ENCODE results near the gene PPIF. TPM values are rescaled to one million over a fixed set of nuclear protein-coding genes. Genes with fewer than 3 reads are reported as not detected.
A peak's percentile ranks its signal among the peaks of the same experiment; 100 is the strongest.

PPIF gene
- polyA plus RNA-seq, 3 donors from 2014 or later: 9.6 to 15.1 (median 13.1) TPM

DNA sequence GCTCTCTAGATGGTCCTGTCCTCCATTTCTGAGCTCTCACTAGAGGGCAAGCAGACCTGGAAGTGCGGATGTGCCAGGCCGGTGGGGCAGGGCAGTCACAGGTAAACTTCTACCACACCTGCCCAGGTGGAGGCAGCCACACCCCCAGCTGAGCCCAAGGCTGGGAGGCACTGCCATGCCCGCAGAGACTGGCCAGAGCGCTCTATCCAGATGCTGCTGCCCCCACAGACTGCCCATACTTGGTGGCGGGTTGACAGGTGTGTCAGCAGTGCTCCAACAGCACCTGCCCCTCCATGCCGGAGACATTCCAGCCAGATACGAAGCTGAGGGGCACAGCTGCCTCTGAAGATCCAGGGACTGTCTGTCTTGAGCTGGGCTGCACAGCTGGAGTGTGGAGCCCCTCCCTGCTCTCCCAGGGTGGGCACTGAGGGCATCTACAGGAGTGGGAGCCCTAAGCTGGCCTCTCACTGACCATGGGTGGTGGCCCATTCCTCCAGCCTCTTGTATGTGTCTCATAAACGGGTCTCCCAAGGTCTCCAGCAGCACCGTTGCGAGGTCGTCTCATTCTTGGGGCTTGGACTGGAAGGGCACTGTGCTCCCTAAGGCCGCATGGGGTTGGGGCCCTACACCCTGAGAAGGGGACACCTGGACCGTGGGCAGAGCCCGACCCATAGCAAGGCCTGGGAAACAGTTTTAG, 38.2 kb upstream of the PPIF start:
- H3K4me3 Mint-ChIP-seq: no peak overlapping the region
- peaks cover 9 to 15% (median 15%) of the 10 kb centered on the region in 3 donors for H3K36me3 Mint-ChIP-seq
- peaks cover 0 to 8% (median 1%) of the 10 kb centered on the region in 3 donors for H3K27me3 Mint-ChIP-seq (ENCODE audit: low read depth in 3 of 3)
- peak overlapping the region in 2 of 6 donors; percentile 22 to 45 for H3K27ac Mint-ChIP-seq
- H3K4me1 Mint-ChIP-seq: peaks cover 0 to 2% of the 10 kb centered on the region in 2 donors
- no peaks in the 10 kb centered on the region for H3K9me3 Mint-ChIP-seq
- DNase-seq: no peak

DNA sequence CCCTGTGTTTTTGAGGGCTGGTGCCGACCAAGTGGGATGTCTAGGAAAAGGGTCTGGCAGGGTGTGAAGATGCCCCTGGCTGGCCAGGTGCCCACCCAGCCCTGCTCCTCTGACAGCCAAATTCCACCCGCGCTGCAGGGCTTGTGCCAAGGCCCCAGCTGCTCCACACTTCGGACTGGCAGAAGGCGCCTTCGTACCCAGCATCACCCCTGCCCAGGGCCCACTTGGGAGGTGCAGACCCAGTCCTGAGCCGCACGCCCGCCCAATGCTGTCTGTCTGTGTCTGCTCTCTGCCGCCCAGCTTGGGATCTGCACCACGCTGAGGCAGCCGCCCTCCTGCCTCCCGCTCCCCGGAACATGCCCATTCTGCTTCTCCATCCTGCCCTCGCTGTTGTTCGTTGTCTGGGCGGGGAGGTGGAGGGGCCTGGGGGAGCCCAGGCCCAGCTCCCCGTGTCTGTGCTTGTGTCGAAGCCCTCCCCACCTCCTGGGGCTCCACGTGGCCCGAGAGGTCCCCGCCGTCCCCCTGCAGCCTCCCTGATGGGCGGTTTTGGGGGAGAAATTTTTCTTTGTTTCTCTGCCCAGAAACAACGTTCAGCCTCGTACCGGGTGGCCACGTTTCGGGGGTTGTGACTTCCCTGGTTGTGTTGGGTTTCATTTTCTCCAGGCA, 36.9 kb upstream of the PPIF start:
- peak overlapping the region in 2 of 5 donors; percentile 57 to 69 for H3K4me3 Mint-ChIP-seq
- peaks cover 0 to 8% (median 1%) of the 10 kb centered on the region in 3 donors for H3K27me3 Mint-ChIP-seq (ENCODE audit: low read depth in 3 of 3)
- H3K27ac Mint-ChIP-seq: peak overlapping the region in 3 of 6 donors; percentile 61 to 76 (median 66)
- H3K9me3 Mint-ChIP-seq: no peaks in the 10 kb centered on the region
- DNase-seq: no peak
- peaks cover 0 to 2% of the 10 kb centered on the region in 2 donors for H3K4me1 Mint-ChIP-seq
- H3K36me3 Mint-ChIP-seq: peaks cover 9 to 20% (median 18%) of the 10 kb centered on the region in 3 donors

DNA sequence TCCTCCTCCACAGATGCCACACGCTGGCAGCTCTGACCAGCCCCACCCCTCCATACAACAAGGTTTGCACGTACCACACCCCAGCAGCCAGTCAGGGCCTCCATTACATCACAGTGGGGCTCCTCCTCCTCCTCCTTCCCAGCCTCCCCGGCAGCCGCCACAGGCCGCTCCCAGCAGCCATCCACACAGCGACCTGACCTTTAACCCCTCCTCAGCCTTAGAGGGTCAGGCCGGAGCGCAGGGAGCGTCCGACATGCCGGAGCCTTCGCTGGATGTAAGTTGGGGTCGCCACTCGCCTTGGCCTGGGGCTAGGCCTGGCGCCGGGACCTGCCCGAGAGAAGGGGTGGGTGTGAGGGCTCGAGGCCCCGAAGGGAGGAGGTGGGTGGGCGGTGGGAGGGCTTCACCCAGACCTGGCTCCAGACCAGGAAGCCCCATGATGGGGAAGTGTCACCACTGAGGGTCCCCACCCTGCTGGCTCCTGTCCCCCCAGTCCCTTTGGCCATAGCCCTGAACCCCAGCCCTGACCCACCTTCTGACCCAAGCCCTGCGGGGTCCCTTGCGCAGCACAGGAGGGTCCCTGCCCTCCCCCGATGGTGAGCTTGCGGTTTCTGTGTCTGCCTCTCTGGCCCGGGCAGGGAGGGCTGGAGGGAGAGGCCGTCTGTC, 36.2 kb upstream of the PPIF start:
- no peak for DNase-seq
- peaks cover 0 to 10% (median 1%) of the 10 kb centered on the region in 3 donors for H3K27me3 Mint-ChIP-seq (ENCODE audit: low read depth in 3 of 3)
- H3K4me3 Mint-ChIP-seq: peak overlapping the region in 2 of 5 donors; percentile 57 to 69
- peak overlapping the region in 4 of 6 donors; percentile 61 to 76 (median 70) for H3K27ac Mint-ChIP-seq
- peaks cover 9 to 27% (median 25%) of the 10 kb centered on the region in 3 donors for H3K36me3 Mint-ChIP-seq
- H3K9me3 Mint-ChIP-seq: no peaks in the 10 kb centered on the region
- peaks cover 5 to 6% of the 10 kb centered on the region in 2 donors for H3K4me1 Mint-ChIP-seq

DNA sequence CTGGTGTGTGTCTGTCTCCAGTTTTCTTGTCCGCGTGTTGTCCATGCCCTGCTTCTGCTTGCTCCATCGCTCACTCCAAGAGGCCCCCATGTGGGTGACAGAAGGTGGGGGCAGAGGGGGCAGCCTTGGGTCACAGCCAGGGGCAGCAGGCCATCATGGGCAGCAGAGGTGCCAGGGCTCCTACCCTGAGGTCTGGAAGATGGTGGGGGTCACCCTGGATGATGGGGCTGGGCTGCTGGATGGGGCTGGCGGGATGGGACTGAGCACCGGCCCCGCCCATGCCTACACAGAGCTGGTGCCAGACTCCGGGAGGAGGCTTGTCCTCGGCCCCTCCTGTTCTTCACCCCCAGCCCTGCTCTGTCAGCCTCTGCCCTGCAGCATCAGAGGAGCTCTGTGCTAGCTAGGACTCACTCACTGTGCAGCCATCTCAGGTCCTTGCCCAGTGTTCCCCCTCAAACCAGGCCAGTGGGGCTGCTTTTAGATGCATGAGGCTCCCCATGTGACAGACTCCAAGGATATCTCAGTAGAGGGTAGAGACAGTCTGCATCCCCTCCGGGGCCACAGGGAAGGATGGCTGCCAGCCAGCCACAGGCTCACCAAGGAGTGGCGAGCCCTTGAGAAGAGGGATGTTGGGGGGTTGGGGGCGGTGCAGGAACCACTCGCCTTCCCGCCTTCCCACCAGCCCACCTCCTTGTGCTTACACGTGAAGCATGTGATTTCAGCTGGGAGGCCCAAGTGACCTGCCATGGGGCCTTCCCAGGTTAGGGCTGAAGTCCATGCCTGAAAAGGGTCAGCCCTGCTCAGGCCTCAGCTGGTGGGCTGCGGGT, 35.5 kb upstream of the PPIF start:
- no peak for DNase-seq
- Mint-ChIP-seq H3K9me3 (no peaks in the 10 kb centered on the region), H3K4me3 (no peak overlapping the region), H3K36me3 (peaks cover 9 to 27% (median 25%) of the 10 kb centered on the region in 3 donors), H3K4me1 (peaks cover 12 to 13% of the 10 kb centered on the region in 2 donors), H3K27ac (no peak overlapping the region), H3K27me3 (ENCODE audit: low read depth in 3 of 3) (peaks cover 1 to 12% (median 3%) of the 10 kb centered on the region in 3 donors)

DNA sequence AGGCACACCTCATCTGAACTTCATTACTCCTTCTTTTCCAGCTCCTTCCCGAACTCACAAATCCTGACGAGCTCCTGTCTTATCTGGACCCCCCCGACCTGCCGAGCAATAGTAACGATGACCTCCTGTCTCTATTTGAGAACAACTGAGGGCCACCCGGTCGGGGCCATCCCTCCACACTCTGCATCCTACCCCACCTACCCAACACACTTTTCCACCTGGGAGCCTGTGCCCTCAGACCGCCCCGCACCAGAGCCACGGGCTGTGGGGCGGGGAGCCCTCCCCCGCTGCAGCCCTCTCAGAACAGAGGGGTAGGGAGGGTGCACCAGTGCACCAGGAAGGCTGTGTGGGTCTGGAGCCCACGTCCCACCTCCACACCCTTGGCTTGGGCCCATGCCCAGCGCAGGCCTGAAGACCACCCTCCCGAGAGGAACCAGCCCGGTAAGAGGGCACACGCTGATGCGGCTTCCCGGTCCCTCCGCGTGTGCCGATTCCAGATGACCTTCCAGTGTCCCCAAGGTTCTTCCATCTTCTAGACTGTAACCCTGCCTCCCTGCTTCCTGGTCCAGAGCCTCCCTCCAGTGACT, 34.6 kb upstream of the PPIF start:
- Mint-ChIP-seq H3K4me1 (peaks cover 21 to 22% of the 10 kb centered on the region in 2 donors), H3K27me3 (ENCODE audit: low read depth in 3 of 3) (peaks cover 5 to 21% (median 12%) of the 10 kb centered on the region in 3 donors), H3K36me3 (peaks cover 8 to 26% (median 23%) of the 10 kb centered on the region in 3 donors), H3K27ac (no peak overlapping the region), H3K9me3 (peaks cover 0 to 4% (median 0%) of the 10 kb centered on the region in 6 donors), H3K4me3 (no peak overlapping the region)
- DNase-seq: no peak

DNA sequence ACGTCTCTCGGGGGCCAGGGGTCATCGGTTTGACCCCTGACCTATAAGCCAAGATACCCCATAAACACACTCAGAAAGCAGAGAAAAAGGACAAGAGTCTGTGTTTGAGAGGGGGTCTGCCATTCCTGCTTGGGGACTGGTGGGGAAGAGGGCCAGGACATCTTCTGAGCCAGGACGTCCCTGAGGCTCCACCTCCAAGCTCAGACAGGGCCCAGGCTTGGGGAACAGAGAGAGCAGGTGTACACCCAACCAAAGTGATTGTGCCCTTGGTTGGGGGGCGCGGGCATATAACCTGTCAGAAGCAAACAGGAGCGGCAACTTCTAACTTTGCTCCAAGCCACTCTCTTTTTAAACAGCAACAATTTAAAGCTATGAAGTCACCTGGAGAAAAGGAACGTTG, 33.9 kb upstream of the PPIF start:
- Mint-ChIP-seq H3K27ac (no peak overlapping the region), H3K4me3 (no peak overlapping the region), H3K27me3 (ENCODE audit: low read depth in 3 of 3) (peaks cover 8 to 27% (median 19%) of the 10 kb centered on the region in 3 donors), H3K4me1 (peaks cover 27 to 28% of the 10 kb centered on the region in 2 donors), H3K9me3 (peaks cover 0 to 5% (median 0%) of the 10 kb centered on the region in 6 donors), H3K36me3 (peaks cover 4 to 23% (median 19%) of the 10 kb centered on the region in 3 donors)
- no peak for DNase-seq

DNA sequence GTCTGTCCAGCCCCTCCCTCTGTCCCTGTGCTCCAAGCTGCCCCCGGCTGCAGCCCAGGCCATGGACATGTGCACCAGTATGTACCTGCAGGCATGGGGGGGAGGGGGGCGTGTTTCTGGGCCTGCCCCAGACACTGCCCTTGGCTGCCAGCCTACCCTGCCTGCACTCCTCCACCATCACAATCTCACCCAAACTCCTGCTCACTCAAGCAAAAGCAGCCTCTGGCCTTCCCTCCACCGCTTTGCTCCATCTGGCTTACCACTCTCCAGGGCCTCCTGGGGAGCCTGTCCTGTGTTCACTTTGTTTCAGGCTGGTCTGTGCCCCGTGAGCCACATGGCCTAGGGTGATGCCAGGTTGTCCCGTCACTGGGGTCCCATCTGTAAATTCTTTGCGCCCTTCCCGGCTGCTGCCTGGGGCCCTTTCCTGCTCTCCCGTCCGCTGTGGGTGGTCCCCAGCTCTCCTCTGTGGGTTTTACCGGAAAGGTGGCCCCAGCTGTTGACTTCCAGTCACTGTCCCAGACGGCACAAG, 33.3 kb upstream of the PPIF start:
- Mint-ChIP-seq H3K9me3 (peaks cover 0 to 5% (median 0%) of the 10 kb centered on the region in 6 donors), H3K27ac (peak overlapping the region in 1 of 6 donors; percentile 36), H3K4me3 (no peak overlapping the region), H3K4me1 (peaks cover 34% of the 10 kb centered on the region in 2 donors), H3K27me3 (ENCODE audit: low read depth in 3 of 3) (peaks cover 10 to 28% (median 20%) of the 10 kb centered on the region in 3 donors), H3K36me3 (peaks cover 0 to 23% (median 15%) of the 10 kb centered on the region in 3 donors)
- DNase-seq: no peak

DNA sequence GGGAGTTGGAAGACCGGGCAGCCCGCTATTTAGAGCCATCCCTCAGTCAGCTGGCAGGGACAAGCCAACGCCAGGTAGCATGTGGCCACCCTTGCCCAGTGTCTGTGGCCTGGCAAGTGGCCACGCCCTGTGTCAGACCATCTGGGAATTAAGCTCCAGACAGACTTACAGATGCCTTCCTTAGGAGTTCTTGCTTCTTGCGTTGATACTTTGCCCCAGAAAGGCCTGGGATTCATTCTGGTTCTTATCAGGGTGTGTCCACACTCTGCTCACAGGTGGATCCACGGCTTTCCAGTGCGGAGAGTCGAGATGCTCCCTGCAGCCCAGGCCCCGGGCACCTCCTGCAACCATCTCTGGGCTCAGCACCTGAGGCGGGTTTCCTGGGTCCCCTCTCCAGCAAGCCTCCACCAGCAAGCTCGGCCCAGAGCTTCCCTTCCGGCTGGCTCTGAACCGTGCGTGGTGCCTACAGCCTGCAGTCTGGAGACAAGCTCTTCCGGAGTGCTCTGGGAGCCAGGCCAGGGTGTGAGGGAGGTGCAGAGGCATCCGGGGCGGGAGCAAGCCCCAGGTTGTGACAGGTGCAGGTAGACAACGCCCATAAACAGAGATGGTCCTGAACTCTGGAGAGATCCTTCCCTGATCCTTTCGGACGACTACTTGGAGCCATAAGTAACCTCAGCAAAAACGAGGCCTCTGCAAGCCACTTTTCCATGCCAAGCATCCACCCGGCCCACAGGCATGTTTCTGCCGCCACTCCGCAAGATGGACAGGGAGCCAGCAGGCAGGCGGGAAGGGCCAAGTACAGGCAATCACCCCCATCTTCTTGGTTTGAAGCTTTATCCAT, 32.3 kb upstream of the PPIF start:
- H3K4me3 Mint-ChIP-seq: no peak overlapping the region
- H3K27me3 Mint-ChIP-seq (ENCODE audit: low read depth in 3 of 3): peaks cover 10 to 23% (median 20%) of the 10 kb centered on the region in 3 donors
- peaks cover 44% of the 10 kb centered on the region in 2 donors for H3K4me1 Mint-ChIP-seq
- no peak for DNase-seq
- peaks cover 0 to 23% (median 11%) of the 10 kb centered on the region in 3 donors for H3K36me3 Mint-ChIP-seq
- H3K27ac Mint-ChIP-seq: no peak overlapping the region
- peaks cover 0 to 5% (median 0%) of the 10 kb centered on the region in 6 donors for H3K9me3 Mint-ChIP-seq

DNA sequence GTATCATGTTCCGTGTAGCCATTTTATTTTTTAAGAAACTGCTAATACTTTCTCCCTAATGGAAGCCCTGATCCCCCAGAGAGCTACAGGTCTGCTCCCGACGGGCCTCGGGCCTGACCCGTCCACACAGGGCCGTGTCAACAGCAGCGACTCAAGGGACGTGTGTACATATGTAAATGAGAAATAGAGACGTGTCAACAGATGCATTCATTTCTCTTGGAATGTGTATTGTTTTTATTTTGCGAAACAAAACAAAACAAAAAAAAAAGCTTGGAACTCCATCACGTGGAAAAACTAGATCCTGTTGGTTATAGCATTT, 31.7 kb upstream of the PPIF start:
- Mint-ChIP-seq H3K27me3 (ENCODE audit: low read depth in 3 of 3) (peaks cover 10 to 23% (median 20%) of the 10 kb centered on the region in 3 donors), H3K27ac (peak overlapping the region in 2 of 6 donors; percentile 37 to 65), H3K4me3 (no peak overlapping the region), H3K9me3 (peaks cover 0 to 5% (median 0%) of the 10 kb centered on the region in 6 donors), H3K36me3 (peaks cover 0 to 23% (median 11%) of the 10 kb centered on the region in 3 donors), H3K4me1 (peaks cover 49 to 50% of the 10 kb centered on the region in 2 donors)
- DNase-seq: no peak

DNA sequence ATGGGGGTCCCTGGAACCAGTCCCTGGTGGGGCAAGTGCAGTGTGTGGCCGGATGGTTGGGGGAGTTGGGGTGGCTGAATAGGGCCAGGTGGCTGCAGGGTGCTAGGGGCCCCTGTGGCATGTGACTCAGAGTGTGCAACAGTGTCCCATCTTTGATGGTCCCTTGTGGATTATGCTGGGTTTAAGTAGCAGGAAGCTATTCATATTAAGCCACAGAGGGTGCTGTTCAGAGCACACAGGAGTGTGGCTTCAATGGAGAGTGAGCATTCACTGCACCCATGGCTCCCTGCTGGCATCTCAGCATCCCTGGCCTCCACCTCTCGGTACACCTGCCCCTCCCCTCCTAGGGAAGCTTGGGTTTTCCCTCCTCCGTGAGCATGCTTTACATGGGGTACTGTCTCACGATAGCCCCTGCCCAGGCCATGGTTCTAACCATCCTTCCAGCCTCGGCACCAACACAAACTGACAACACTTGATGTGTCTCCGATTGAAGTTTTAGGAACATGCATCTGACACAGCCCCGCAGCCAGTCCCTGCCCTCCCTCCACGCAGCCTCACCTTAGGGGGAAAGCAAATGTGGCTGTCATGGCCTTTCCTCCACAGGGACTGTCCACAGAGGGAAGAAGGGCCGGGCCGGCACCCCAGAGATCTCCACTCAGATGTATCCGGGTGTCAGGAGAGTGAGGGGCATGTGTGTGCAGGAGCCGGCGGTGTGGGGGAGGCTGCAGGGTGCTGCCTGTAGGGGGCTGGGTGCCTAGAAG, 30.4 kb upstream of the PPIF start:
- H3K27ac Mint-ChIP-seq: peak overlapping the region; percentile 26 to 97 (median 86)
- peaks cover 8 to 23% (median 20%) of the 10 kb centered on the region in 3 donors for H3K27me3 Mint-ChIP-seq (ENCODE audit: low read depth in 3 of 3)
- peaks cover 0 to 20% (median 11%) of the 10 kb centered on the region in 3 donors for H3K36me3 Mint-ChIP-seq
- H3K4me3 Mint-ChIP-seq: peak overlapping the region; percentile 77 to 84 (median 80)
- peaks cover 0 to 5% (median 0%) of the 10 kb centered on the region in 6 donors for H3K9me3 Mint-ChIP-seq
- no peak for DNase-seq
- H3K4me1 Mint-ChIP-seq: peaks cover 61 to 63% of the 10 kb centered on the region in 2 donors

DNA sequence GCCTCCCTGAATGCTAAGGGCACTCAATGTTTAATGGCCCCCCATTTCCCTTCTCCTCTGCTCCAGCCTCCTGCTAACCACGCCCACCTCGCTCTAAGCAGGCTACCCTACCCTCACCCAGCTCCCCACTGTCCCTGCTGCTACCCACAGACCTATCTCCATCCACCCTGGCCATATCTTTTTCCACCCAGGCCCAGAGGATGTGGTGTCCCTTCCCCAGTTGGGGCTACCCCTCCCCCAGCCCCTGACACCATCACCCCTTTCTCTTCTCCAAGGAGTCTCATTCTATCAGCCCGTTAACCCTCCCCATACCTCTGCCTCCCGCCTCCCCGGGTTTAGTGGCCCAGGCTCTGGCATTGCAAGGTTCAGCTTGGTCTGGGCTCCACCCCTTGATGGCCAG, 28.9 kb upstream of the PPIF start:
- Mint-ChIP-seq H3K27me3 (ENCODE audit: low read depth in 3 of 3) (peaks cover 8 to 21% (median 20%) of the 10 kb centered on the region in 3 donors), H3K9me3 (peaks cover 0 to 5% (median 0%) of the 10 kb centered on the region in 6 donors), H3K4me3 (peak overlapping the region; percentile 77 to 84 (median 80)), H3K4me1 (peaks cover 76 to 78% of the 10 kb centered on the region in 2 donors), H3K36me3 (peaks cover 0 to 16% (median 11%) of the 10 kb centered on the region in 3 donors), H3K27ac (peak overlapping the region; percentile 79 to 97 (median 86))
- no peak for DNase-seq
